Activated CD4-positive, alpha-beta memory T cell treated with anti-CD3 and anti-CD28 coated beads for 36 hours (primary cell): ENCODE measurements around the gene MINAR1. TPM values are rescaled to one million over a fixed set of nuclear protein-coding genes. Genes with fewer than 3 reads are reported as not detected.

Source experiments
- CTCF ChIA-PET: fragments of 350-600 bp; sonication (Branson Sonifier 250); formaldehyde crosslinking; loops from one replicate; lab custom pipeline; 2021; ENCODE audit warnings: antibody characterized with exemption, inconsistent platforms; lab: Charles Lee
- POLR2A ChIA-PET: fragments of 350-600 bp; sonication (Branson Sonifier 250); formaldehyde crosslinking; loops from one replicate; lab custom pipeline; 2021; ENCODE audit warnings: antibody characterized with exemption; lab: Charles Lee
- DNase-seq: peaks from one replicate; pipeline ENCODE4 v3.0.0-alpha.2; 2020
- H3K27ac Mint-ChIP-seq: one replicate; pipeline ENCODE4 v1.8.0; 2021; ENCODE audit warnings: mixed read lengths
- H3K27me3 Mint-ChIP-seq: one replicate; pipeline ENCODE4 v1.8.0; 2021; ENCODE audit warnings: mixed read lengths
- H3K36me3 Mint-ChIP-seq: one replicate; pipeline ENCODE4 v1.8.0; 2021; ENCODE audit warnings: mixed read lengths
- H3K4me1 Mint-ChIP-seq: one replicate; pipeline ENCODE4 v1.8.0; 2021; ENCODE audit warnings: low read depth, mixed read lengths
- H3K4me3 Mint-ChIP-seq: one replicate; pipeline ENCODE4 v1.8.0; 2021; ENCODE audit warnings: mild to moderate bottlenecking, mixed read lengths
- H3K9me3 Mint-ChIP-seq: one replicate; pipeline ENCODE4 v1.8.0; 2021; ENCODE audit warnings: mixed read lengths
- intact Hi-C: fragments of 100-400 bp; cut with micrococcal nuclease; formaldehyde crosslinking; loops from one replicate; pipeline ENCODE4 v1.15.1; 2023
- total RNA-seq, 2 experiments: library from RNA; stranded (reverse); gene quantifications; one replicate each; pipeline ENCODE4 v1.2.3, GENCODE V29; 2021

Gene MINAR1
- total RNA-seq, 2 experiments from 2014 or later = 0.29 to 0.31 TPM

DNA sequence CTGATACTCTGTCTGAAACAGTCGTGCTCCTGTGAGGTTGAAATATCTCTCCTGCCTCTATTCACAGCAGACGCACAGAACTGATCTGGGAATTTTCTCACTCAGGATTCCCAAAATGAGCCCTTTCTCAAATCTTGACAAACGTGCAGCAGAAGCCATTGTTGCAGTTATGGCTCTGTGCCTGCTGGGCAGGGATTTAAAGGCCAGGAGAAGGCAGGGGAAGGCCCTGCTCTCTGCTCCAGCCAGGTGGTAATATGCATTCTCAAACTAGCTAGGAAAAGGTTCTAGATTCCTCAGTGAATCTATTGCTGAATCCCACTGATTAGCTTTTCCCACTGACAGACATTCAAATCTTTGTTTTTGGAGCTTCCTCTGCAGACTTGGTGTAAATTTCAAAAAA is 2.2 kb downstream of the MINAR1 start:
- no peak overlapping the region for H3K4me3 Mint-ChIP-seq
- H3K27me3 Mint-ChIP-seq = peaks cover 39% of the 10 kb centered on the region
- H3K27ac Mint-ChIP-seq = no peak overlapping the region
- no peaks in the 10 kb centered on the region for H3K36me3 Mint-ChIP-seq
- peaks cover 6% of the 10 kb centered on the region for H3K4me1 Mint-ChIP-seq
- no peaks in the 10 kb centered on the region for H3K9me3 Mint-ChIP-seq
- ChIA-PET CTCF (interaction anchor here (1.2 kb wide), 1 partner anchor 162 kb away, joined by 3 read pairs; no protein-coding TSS in a partner anchor), POLR2A (no interaction called here)
- intact Hi-C loops = no loop called here
- DNase-seq = no peak

GRCh38 chr15:79436037-79436780 is 4.1 kb downstream of the MINAR1 start:
- H3K36me3 Mint-ChIP-seq = no peaks in the 10 kb centered on the region
- peaks cover 3% of the 10 kb centered on the region for H3K4me1 Mint-ChIP-seq
- CTCF ChIA-PET = no interaction called here
- POLR2A ChIA-PET = no interaction called here
- no peaks in the 10 kb centered on the region for H3K9me3 Mint-ChIP-seq
- DNase-seq = no peak
- intact Hi-C loops = no loop called here
- H3K4me3 Mint-ChIP-seq = no peak overlapping the region
- no peak overlapping the region for H3K27ac Mint-ChIP-seq
- peaks cover 26% of the 10 kb centered on the region for H3K27me3 Mint-ChIP-seq

DNA sequence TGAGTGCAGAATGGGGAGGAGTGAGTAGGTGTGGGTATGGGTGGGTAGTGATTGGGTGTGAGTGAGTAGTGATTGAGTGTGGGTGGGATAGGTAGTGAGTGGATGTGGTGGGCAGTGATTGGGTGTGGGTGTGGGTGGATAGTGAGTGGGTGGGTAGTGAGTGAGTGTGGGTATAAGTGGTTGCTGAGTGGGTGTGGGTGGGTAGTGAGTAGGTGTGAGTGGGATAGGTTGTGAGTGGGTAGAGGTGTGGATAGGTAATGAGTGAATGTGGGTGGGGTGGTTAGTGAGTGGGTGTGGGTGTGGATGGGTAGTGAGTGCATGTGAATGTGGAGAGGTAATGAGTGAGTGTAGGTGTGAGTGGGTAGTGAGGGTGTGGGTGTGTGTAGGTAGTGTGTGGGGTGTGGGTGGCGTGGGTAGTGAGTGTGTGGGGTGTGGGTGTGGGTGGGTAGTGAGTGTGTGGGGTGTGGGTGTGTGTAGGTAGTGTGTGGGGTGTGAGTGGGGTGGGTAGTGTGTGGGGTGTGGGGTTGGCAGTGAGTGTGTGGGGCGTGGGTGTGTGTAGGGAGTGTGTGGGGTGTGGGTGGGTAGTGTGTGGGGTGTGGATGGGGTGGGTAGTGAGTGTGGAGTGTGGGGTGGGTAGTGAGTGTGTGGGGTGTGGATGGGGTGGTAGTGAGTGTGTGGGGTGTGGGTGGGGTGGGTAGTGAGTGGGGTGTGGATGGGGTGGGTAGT is 5.3 kb downstream of the MINAR1 start:
- intact Hi-C loops = no loop called here
- POLR2A ChIA-PET = no interaction called here
- Mint-ChIP-seq H3K9me3 (no peaks in the 10 kb centered on the region), H3K27me3 (peaks cover 22% of the 10 kb centered on the region), H3K36me3 (no peaks in the 10 kb centered on the region), H3K4me1 (no peaks in the 10 kb centered on the region), H3K4me3 (no peak overlapping the region), H3K27ac (no peak overlapping the region)
- CTCF ChIA-PET = no interaction called here
- no peak for DNase-seq

DNA sequence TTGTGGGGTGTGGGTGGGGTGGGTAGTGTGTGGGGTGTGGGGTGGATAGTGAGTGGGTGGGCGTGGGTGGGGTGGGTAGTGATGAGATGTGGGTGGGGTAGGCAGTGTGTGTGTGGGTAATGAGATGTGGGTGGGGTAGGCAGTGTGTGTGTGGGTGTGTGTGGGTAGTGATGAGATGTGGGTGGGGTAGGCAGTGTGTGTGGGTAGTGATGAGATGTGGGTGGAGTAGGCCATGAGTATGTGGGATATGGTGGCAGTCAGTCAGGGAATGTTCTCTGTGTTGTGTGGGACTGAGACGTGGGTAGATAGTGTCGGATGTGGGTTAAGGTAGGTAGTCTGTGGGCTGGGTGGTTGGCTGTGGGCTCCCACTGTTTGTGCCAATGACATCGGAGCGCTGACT is 7.1 kb downstream of the MINAR1 start:
- Mint-ChIP-seq H3K27me3 (peaks cover 5% of the 10 kb centered on the region), H3K4me1 (no peaks in the 10 kb centered on the region), H3K9me3 (no peaks in the 10 kb centered on the region), H3K36me3 (no peaks in the 10 kb centered on the region), H3K4me3 (no peak overlapping the region), H3K27ac (no peak overlapping the region)
- no peak for DNase-seq
- ChIA-PET POLR2A (no interaction called here), CTCF (no interaction called here)
- intact Hi-C loops = no loop called here

DNA sequence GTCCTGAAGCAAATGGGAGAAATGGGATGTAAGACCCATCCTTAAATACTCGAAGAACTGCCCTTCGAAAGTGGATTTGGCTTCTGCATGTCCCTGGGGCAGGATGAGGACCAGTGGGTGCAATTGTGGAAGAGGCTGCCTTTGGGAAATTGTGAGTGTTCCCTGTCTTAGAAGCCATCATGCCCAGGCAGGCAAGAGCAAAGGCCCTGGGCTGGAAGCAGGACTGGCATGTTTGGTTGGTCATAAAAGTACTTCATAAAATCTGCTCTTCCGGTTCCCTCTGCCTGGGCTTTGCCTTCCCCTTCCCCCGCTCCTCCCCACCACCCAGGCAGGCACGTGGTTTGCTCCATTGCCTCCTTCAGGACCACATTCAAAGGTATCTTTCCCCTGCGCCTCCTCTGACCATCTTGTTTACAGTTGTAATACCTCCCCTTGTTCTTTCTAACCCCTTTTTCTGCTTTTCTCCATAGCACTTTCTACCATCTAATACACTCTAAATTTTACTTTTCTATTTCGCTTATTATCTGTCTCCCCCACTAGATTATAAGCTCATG is 8.3 kb downstream of the MINAR1 start:
- intact Hi-C loops = no loop called here

GRCh38 chr15:79442911-79443310 is 10.8 kb downstream of the MINAR1 start:
- H3K4me1 Mint-ChIP-seq = no peaks in the 10 kb centered on the region
- H3K27me3 Mint-ChIP-seq = no peaks in the 10 kb centered on the region
- H3K27ac Mint-ChIP-seq = no peak overlapping the region
- peaks cover 11% of the 10 kb centered on the region for H3K9me3 Mint-ChIP-seq
- no peaks in the 10 kb centered on the region for H3K36me3 Mint-ChIP-seq
- ChIA-PET POLR2A (no interaction called here), CTCF (no interaction called here)
- intact Hi-C loops = no loop called here
- DNase-seq = no peak
- no peak overlapping the region for H3K4me3 Mint-ChIP-seq

More for the DNA sequence above, 8.3 kb downstream of the MINAR1 start:
- H3K27ac Mint-ChIP-seq = no peak overlapping the region
- no peaks in the 10 kb centered on the region for H3K27me3 Mint-ChIP-seq
- H3K9me3 Mint-ChIP-seq = no peaks in the 10 kb centered on the region
- DNase-seq = no peak
- H3K4me3 Mint-ChIP-seq = no peak overlapping the region
- ChIA-PET POLR2A (no interaction called here), CTCF (no interaction called here)
- no peaks in the 10 kb centered on the region for H3K36me3 Mint-ChIP-seq
- H3K4me1 Mint-ChIP-seq = no peaks in the 10 kb centered on the region

- no peak overlapping the region for H3K4me3 Mint-ChIP-seq
- ChIA-PET CTCF (interaction anchor here (1.3 kb wide), 1 partner anchor 149 kb away, joined by 3 read pairs; no protein-coding TSS in a partner anchor), POLR2A (no interaction called here)
- H3K27ac Mint-ChIP-seq = no peak overlapping the region
- H3K4me1 Mint-ChIP-seq = no peaks in the 10 kb centered on the region
- no peak for DNase-seq
- peaks cover 3% of the 10 kb centered on the region for H3K27me3 Mint-ChIP-seq
- peaks cover 11% of the 10 kb centered on the region for H3K9me3 Mint-ChIP-seq
- peaks cover 3% of the 10 kb centered on the region for H3K36me3 Mint-ChIP-seq
- intact Hi-C loops = no loop called here
These were observed 14.9 kb downstream of the MINAR1 start for GRCh38 chr15:79447060-79447459.

- H3K9me3 Mint-ChIP-seq = peaks cover 11% of the 10 kb centered on the region
These were observed 18.5 kb downstream of the MINAR1 start for GRCh38 chr15:79450648-79451047.

DNA sequence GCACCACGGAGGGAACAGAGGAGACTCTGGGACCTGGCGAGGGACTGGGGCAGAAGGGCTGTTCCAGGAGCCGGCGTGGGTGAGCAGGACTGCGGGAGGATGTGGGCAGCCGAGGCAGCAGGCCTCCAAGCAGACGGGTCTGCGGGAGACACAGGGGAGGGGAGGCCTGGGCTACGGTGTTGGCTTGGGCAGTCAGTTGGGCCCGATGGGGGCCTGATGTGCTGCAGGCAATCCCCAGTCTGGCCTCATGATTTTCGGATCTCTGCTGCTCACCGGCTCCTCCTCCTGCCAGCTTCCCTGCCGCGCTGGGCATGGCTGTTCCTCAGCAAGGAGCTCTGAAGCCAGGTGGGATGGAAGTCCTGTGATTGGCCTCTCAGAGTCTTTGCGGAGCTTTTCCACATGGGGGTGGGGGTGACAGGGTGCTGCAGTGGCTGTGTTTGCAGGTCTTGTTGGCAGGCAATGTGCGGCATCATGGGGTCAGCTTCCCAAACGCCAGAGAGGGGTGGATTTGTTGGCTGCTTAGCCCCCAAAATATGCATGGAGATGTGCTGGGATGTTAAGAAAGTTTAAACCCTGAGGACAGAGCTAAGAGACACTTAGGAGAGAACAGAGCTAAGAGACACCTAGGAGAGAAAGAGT is 19.3 kb downstream of the MINAR1 start:
- no peak for DNase-seq
- intact Hi-C loops = no loop called here
- Mint-ChIP-seq H3K27me3 (peaks cover 3% of the 10 kb centered on the region), H3K4me1 (no peaks in the 10 kb centered on the region), H3K4me3 (no peak overlapping the region), H3K27ac (no peak overlapping the region), H3K9me3 (peaks cover 6% of the 10 kb centered on the region), H3K36me3 (peaks cover 3% of the 10 kb centered on the region)
- POLR2A ChIA-PET = no interaction called here
- CTCF ChIA-PET = interaction anchor here (1.1 kb wide), 1 partner anchor 145 kb away, joined by 3 read pairs; no protein-coding TSS in a partner anchor

More at GRCh38 chr15:79450648-79451047, 18.5 kb downstream of the MINAR1 start:
- ChIA-PET CTCF (interaction anchor here (2.0 kb wide), 1 partner anchor 145 kb away, joined by 6 read pairs; no protein-coding TSS in a partner anchor), POLR2A (interaction anchor here (0.6 kb wide), 1 partner anchor 587 kb away, joined by 3 read pairs; no protein-coding TSS in a partner anchor)
- peaks cover 3% of the 10 kb centered on the region for H3K27me3 Mint-ChIP-seq
- DNase-seq = no peak
- intact Hi-C loops = no loop called here
- no peak overlapping the region for H3K27ac Mint-ChIP-seq
- peaks cover 3% of the 10 kb centered on the region for H3K36me3 Mint-ChIP-seq
- no peak overlapping the region for H3K4me3 Mint-ChIP-seq
- no peaks in the 10 kb centered on the region for H3K4me1 Mint-ChIP-seq

DNA sequence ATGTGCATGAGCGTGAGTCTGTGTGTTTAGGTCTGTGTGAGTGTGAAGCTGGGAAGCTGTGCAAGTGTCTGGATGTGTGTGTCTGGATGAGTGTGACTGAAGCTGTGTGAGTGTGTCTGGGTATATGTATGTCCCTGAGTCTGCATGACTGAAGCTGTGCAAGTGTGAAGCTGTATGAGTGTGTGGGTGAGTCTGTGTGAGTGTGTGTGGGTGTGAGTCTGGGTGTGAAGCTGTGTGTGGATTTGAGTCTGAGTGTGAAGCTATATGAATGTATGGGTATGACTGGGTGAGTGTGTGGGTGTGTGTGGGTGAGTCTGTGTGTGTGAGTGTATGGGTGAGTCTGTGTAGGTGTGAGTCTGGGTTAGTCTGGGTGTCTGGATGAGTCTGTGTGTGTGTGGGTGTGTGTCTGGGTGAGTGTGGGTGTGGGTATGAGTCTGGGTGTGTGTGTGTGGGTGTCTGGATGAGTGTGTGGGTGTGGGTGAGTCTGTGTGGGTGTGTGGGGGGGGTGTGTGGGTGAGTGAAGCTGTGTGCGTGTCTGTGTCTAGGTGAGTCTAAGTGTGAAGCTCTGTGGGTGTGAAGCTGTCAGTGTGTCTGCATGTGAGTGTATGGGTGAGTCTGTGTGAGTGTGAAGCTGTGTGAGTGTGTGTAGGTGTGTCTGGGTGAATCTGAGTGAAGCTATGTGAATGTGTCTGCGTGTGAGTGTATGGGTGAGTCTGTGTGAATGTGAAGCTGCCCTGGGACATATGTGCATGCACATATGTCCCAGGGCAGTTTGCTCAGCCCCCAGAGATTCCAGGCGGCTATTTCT is 20.3 kb downstream of the MINAR1 start:
- no peak for DNase-seq
- Mint-ChIP-seq H3K4me1 (no peaks in the 10 kb centered on the region), H3K27me3 (peaks cover 3% of the 10 kb centered on the region), H3K9me3 (no peaks in the 10 kb centered on the region), H3K36me3 (peaks cover 3% of the 10 kb centered on the region), H3K27ac (no peak overlapping the region), H3K4me3 (no peak overlapping the region)
- CTCF ChIA-PET = interaction anchor here (1.1 kb wide), 1 partner anchor 144 kb away, joined by 3 read pairs; no protein-coding TSS in a partner anchor
- intact Hi-C loops = no loop called here
- POLR2A ChIA-PET = interaction anchor here (0.5 kb wide), 1 partner anchor 98 kb away, joined by 4 read pairs; no protein-coding TSS in a partner anchor

DNA sequence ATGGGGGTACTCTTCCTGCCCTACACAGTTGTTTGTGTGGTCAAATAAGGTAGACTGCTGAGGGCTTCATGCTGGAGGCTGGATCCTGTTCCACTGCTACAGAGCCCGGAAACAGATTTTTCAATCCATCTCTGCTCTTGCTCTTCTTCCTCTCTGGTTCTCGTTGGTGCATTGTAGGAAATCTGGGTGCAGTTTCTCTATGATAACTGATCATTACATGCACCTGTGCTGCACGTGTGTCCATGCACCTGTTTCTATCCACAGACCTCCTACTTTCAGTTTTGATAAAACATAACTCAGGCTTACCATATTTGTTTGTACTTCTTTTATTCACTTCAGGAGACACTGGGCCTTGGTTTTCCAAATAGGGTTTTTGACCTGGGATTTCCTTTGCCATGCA is 21.3 kb downstream of the MINAR1 start:
- Mint-ChIP-seq H3K9me3 (no peaks in the 10 kb centered on the region), H3K27ac (no peak overlapping the region), H3K27me3 (peaks cover 3% of the 10 kb centered on the region), H3K4me3 (no peak overlapping the region), H3K4me1 (no peaks in the 10 kb centered on the region), H3K36me3 (peaks cover 3% of the 10 kb centered on the region)
- ChIA-PET CTCF (no interaction called here), POLR2A (no interaction called here)
- no peak for DNase-seq
- intact Hi-C loops = no loop called here
